Stimulated activated naive CD8-positive, alpha-beta T cell treated with anti-CD3 and anti-CD28 coated beads, Interleukin-15, Interleukin-2, amounts not matched to agents 100 ng/mL and 50 ng/mL, for 24 hours (primary cell): ENCODE measurements around the gene PLEKHJ1.
"Not testable (repeated sequence)": the region's sequence is repeated elsewhere in the genome, so short reads cannot be mapped to it uniquely, and the experiment has no call there.

Experiments used
- H3K27ac Mint-ChIP-seq: one replicate; pipeline ENCODE4 v1.8.0; 2021; ENCODE audit warnings: mild to moderate bottlenecking, mixed read lengths
- H3K27me3 Mint-ChIP-seq: one replicate; pipeline ENCODE4 v1.8.0; 2021; ENCODE audit warnings: mixed read lengths
- H3K36me3 Mint-ChIP-seq: one replicate; pipeline ENCODE4 v1.8.0; 2021; ENCODE audit warnings: low read depth, mixed read lengths
- H3K4me1 Mint-ChIP-seq: one replicate; pipeline ENCODE4 v1.8.0; 2021; ENCODE audit warnings: low read depth, mixed read lengths
- H3K4me3 Mint-ChIP-seq: one replicate; pipeline ENCODE4 v1.8.0; 2021; ENCODE audit warnings: mild to moderate bottlenecking, mixed read lengths
- H3K9me3 Mint-ChIP-seq: one replicate; pipeline ENCODE4 v1.8.0; 2021; ENCODE audit warnings: mixed read lengths

The PLEKHJ1 gene

GRCh38 chr19:2212861-2213711 is 23.0 kb downstream of the PLEKHJ1 start:
- Mint-ChIP-seq H3K4me3 (no peak overlapping the region), H3K4me1 (no peaks in the 10 kb centered on the region), H3K36me3 (peaks cover 35% of the 10 kb centered on the region), H3K27me3 (no peaks in the 10 kb centered on the region), H3K27ac (no peak overlapping the region), H3K9me3 (no peaks in the 10 kb centered on the region)

- Mint-ChIP-seq H3K9me3 (no peaks in the 10 kb centered on the region), H3K4me1 (no peaks in the 10 kb centered on the region), H3K36me3 (peaks cover 29% of the 10 kb centered on the region), H3K27me3 (no peaks in the 10 kb centered on the region), H3K4me3 (no peak overlapping the region), H3K27ac (no peak overlapping the region)
These were observed 25.0 kb downstream of the PLEKHJ1 start for GRCh38 chr19:2210987-2211740.

- no peak overlapping the region for H3K27ac Mint-ChIP-seq
- H3K27me3 Mint-ChIP-seq, result no peaks in the 10 kb centered on the region
- H3K36me3 Mint-ChIP-seq, result peaks cover 27% of the 10 kb centered on the region
- no peak overlapping the region for H3K4me3 Mint-ChIP-seq
- H3K4me1 Mint-ChIP-seq, result no peaks in the 10 kb centered on the region
- H3K9me3 Mint-ChIP-seq, result no peaks in the 10 kb centered on the region
These were observed 25.9 kb downstream of the PLEKHJ1 start for GRCh38 chr19:2210206-2210605.

GRCh38 chr19:2209408-2209807 is 26.7 kb downstream of the PLEKHJ1 start:
- no peaks in the 10 kb centered on the region for H3K9me3 Mint-ChIP-seq

GRCh38 chr19:2208975-2209374 is 27.2 kb downstream of the PLEKHJ1 start:
- peaks cover 33% of the 10 kb centered on the region for H3K36me3 Mint-ChIP-seq

More at GRCh38 chr19:2209408-2209807, 26.7 kb downstream of the PLEKHJ1 start:
- Mint-ChIP-seq H3K4me1 (no peaks in the 10 kb centered on the region), H3K27ac (no peak overlapping the region), H3K4me3 (no peak overlapping the region), H3K27me3 (no peaks in the 10 kb centered on the region), H3K36me3 (peaks cover 29% of the 10 kb centered on the region)

GRCh38 chr19:2207991-2208860 is 27.9 kb downstream of the PLEKHJ1 start:
- Mint-ChIP-seq H3K36me3 (peaks cover 36% of the 10 kb centered on the region), H3K27ac (no peak overlapping the region), H3K4me1 (no peaks in the 10 kb centered on the region), H3K4me3 (no peak overlapping the region), H3K9me3 (no peaks in the 10 kb centered on the region), H3K27me3 (no peaks in the 10 kb centered on the region)

More at GRCh38 chr19:2208975-2209374, 27.2 kb downstream of the PLEKHJ1 start:
- no peaks in the 10 kb centered on the region for H3K4me1 Mint-ChIP-seq
- H3K27me3 Mint-ChIP-seq, result no peaks in the 10 kb centered on the region
- H3K9me3 Mint-ChIP-seq, result no peaks in the 10 kb centered on the region
- no peak overlapping the region for H3K4me3 Mint-ChIP-seq
- no peak overlapping the region for H3K27ac Mint-ChIP-seq

GRCh38 chr19:2207008-2207407 is 29.1 kb downstream of the PLEKHJ1 start:
- Mint-ChIP-seq H3K9me3 (no peaks in the 10 kb centered on the region), H3K4me1 (no peaks in the 10 kb centered on the region)

GRCh38 chr19:2202366-2202765 is 33.8 kb downstream of the PLEKHJ1 start:
- Mint-ChIP-seq H3K4me1 (peaks cover 2% of the 10 kb centered on the region), H3K4me3 (no peak overlapping the region), H3K27me3 (no peaks in the 10 kb centered on the region), H3K36me3 (peaks cover 37% of the 10 kb centered on the region), H3K27ac (no peak overlapping the region), H3K9me3 (no peaks in the 10 kb centered on the region)

More at GRCh38 chr19:2207008-2207407, 29.1 kb downstream of the PLEKHJ1 start:
- H3K27ac Mint-ChIP-seq, result peak overlapping the region; percentile 40
- H3K36me3 Mint-ChIP-seq, result peaks cover 43% of the 10 kb centered on the region
- H3K4me3 Mint-ChIP-seq, result no peak overlapping the region
- no peaks in the 10 kb centered on the region for H3K27me3 Mint-ChIP-seq

- no peaks in the 10 kb centered on the region for H3K9me3 Mint-ChIP-seq
- H3K27me3 Mint-ChIP-seq, result no peaks in the 10 kb centered on the region
- no peak overlapping the region for H3K27ac Mint-ChIP-seq
- H3K4me1 Mint-ChIP-seq, result peaks cover 2% of the 10 kb centered on the region
- H3K36me3 Mint-ChIP-seq, result peaks cover 41% of the 10 kb centered on the region
- H3K4me3 Mint-ChIP-seq, result no peak overlapping the region
These were observed 34.5 kb downstream of the PLEKHJ1 start for GRCh38 chr19:2201473-2202148.

GRCh38 chr19:2200624-2201294 is 35.4 kb downstream of the PLEKHJ1 start:
- H3K4me1 Mint-ChIP-seq, H3K4me3 Mint-ChIP-seq, H3K9me3 Mint-ChIP-seq, H3K27me3 Mint-ChIP-seq, H3K27ac Mint-ChIP-seq: not testable (repeated sequence)
- peaks cover 37% of the 10 kb centered on the region for H3K36me3 Mint-ChIP-seq

- peaks cover 2% of the 10 kb centered on the region for H3K4me1 Mint-ChIP-seq
- no peaks in the 10 kb centered on the region for H3K9me3 Mint-ChIP-seq
- no peaks in the 10 kb centered on the region for H3K27me3 Mint-ChIP-seq
- no peak overlapping the region for H3K27ac Mint-ChIP-seq
- peaks cover 31% of the 10 kb centered on the region for H3K36me3 Mint-ChIP-seq
- no peak overlapping the region for H3K4me3 Mint-ChIP-seq
These were observed 36.1 kb downstream of the PLEKHJ1 start for GRCh38 chr19:2199861-2200623.

- H3K27me3 Mint-ChIP-seq, result no peaks in the 10 kb centered on the region
- H3K9me3 Mint-ChIP-seq, result no peaks in the 10 kb centered on the region
- H3K4me3 Mint-ChIP-seq, result no peak overlapping the region
- H3K36me3 Mint-ChIP-seq, result peaks cover 29% of the 10 kb centered on the region
- H3K4me1 Mint-ChIP-seq, result peaks cover 2% of the 10 kb centered on the region
- H3K27ac Mint-ChIP-seq, result no peak overlapping the region
These were observed 36.9 kb downstream of the PLEKHJ1 start for GRCh38 chr19:2199215-2199614.

- Mint-ChIP-seq H3K4me1 (peaks cover 2% of the 10 kb centered on the region), H3K4me3 (no peak overlapping the region), H3K36me3 (peaks cover 28% of the 10 kb centered on the region), H3K27ac (no peak overlapping the region), H3K27me3 (no peaks in the 10 kb centered on the region), H3K9me3 (no peaks in the 10 kb centered on the region)
These were observed 37.8 kb downstream of the PLEKHJ1 start for GRCh38 chr19:2198317-2198716.
